NCI-H2107 (cell line): ENCODE measurements around the gene CXCL6.

Source experiments
- DNase-seq: peaks from one replicate; lab custom pipeline; 2025; lab: John Stamatoyannopoulos, UW

Gene CXCL6

DNA sequence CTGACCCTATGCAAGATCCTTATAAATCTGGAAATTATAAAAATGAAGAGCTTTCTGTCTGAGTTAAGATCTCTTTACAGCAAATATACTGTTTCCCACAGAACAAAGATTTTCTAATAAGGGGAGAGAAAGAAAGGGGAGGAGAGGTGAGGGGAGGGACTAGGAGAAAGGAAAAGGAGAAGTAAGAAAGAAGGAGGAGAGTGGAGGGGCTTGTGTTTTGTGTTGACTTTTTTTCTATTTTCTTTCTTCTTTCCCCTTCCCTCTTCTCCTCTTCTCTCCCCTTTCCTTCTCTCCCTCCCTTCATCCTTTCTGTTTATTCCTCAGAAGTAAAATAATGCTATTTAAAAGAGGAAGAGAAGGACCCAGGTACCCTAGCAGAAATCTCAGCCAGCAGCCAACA, 6.2 kb downstream of the CXCL6 start:
- no peak for DNase-seq

DNA sequence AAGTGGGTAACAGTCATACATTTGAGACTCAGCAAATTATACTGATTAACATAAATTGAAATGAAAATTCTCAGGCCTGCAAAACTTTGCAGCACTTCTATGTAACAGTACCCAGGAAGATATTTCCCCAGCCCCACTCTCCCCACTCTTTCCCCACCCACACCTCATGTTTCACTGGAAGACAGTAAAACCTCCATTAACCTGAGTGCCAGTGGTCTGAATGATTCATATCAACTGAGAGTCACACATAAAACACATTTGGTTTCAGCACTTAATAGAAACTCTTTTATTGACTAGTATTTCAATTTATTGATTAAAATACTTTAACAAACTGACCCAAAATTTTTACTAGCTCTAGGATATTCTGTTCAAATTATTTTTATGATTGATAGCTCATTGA, 6.9 kb downstream of the CXCL6 start:
- no peak for DNase-seq

DNA sequence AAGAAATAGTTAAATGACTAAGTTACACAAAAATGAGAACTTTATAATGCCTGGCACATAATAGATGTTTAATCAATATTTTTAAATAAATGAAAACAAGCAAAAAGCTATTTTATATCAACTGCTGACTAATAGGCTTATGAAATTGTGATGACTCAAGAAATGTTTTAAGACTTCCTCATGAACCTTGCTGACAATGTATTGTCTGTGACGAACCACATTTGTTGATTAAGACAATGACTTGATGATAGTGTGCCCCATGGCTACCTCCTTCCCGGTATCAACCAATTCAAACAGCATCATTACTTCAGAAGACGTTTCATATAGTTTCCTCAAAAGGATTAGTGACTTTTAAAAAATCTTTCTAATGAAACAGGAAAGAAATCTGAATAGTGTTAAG, 7.9 kb downstream of the CXCL6 start:
- no peak for DNase-seq

DNA sequence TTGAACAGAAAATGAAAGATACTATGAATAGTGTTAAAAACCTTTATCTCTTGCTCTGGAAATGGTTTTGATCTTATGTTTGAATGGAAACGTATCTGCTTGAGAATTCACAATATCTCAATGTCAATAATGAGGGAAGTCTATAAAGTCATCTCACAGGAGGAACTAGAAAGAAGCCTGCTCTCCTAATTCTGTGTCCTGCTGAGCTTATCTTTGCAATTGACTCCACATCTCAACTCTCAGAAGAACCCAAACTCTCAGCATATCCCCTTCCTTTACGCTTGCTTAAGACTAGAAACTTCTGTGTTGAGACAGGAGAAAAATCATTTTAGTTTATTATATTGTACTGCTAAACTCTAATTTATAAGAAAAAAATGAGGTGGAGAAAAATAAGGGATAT, 8.3 kb downstream of the CXCL6 start:
- DNase-seq = no peak

DNA sequence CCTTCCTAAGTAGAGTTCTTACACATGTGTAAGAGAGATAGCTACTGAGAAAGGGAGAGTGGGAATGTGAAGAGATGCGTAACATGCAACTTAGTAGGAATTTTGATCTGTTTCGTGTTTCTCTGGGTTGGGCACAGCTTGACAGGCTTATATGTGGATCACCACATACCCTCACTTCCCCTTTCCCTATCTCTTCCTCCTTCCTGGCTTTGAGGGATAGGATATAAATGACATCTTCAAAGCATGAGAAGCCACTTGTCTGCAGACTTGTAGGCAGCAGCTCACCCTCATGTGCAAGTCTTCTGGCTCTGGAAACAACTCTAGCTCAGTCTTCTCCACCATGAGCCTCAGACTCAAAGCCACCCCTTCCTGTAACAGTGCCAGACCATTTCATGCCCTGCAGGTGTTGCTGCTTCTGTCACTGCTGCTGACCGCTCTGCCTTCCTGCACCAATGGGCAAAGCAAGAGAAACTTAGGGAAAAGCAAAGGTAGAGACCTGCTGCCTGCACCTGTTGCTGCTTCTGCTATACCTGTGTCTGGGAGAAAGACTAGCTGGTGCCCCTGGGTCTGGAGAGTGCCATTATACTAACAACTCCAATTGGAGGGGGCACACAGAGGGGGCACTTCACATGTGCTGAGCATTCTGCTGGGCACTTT, 11.2 kb downstream of the CXCL6 start:
- no peak for DNase-seq

DNA sequence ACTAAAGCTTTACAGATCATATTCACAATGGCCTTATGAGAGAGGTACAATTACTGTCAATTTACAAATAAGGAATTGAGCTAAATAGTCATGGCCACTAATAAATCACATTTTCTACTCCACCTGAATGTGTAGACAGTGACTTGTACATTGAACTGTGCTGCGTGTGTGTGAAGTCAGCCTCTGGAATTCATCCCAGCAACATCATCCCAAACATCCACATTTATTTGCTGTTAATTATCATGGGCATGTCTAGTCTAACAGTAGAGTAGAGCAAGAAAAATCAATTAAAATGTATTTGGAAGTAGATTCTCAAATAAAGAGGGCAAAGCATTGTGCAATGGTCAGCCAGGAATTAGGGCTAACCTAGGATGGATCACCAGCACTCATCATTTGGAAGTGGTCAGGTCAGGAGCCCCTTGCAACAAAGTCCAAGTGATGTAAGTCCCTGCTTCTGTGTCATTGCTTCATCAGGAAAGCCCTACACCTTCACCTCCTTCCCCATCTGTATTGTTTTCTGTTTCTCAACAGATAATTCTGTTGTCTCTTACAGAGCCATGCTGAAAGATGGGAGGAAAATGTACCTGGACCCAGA, 11.8 kb downstream of the CXCL6 start:
- DNase-seq = no peak

DNA sequence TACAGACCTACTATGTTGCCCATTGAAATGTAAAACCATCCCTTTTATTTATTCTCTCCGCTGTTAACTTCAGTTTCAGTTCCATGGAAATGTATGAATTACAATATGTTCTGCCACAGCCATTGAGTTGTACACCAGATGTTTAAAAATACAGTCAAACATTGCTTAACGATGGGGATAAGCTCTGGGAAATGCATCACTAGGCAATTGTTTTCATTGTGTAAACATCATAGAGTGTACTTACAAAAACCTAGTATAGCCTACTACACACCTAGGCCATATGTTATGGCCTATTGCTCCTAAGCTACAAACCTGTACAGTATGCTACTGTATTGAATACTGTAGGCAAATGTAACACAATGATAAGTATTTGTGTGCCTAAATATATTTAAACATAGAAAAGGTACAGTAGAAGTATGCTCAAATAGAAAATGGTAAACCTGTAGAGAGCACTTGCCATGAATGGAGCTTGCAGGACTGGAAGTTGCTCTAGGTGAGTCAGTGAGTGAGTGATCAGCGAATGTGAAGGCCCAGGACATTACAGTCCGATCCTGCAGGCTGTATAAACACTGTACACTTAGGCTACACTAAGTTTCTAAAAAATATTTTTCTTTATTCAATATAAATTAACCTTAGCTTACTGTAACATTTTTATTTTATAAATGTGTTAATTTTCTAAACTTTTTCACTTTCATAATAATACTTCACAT, 13.9 kb downstream of the CXCL6 start:
- DNase-seq = no peak

DNA sequence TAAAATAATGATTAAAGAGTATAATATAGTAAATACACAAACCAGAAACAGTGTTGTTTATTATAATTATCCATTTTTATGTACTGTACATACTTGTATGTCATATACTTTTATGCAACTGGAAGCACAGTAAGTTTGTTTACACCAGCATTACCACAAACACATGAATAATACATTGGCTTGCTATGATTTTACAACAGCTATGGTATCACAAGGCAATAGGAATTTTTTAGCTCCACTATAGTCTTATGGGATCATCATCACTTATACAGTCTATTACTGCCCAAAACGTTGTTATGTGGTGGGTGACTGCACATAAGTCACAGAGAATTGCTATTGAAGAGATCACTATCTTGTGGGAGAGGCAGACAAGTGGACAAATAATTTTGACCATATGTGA, 14.8 kb downstream of the CXCL6 start:
- no peak for DNase-seq

DNA sequence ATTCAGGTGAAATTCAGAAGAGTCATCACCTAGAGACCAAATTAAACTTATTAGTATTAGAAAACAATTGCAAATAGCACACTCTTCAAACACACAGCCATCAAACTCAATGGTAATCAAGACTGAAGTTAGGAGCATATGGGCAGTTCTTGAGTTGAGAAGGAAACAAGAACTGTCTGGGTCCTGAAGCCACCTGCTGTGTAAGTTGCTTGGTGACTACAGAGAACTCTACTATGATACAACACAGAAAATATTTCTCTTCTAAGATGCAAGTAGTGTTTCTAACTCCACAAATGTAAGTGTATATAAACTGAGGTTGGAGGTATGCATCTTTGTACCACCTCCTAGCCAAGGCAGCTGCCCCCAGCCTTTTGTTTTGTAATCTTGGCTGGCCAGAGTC, 16.3 kb downstream of the CXCL6 start:
- no peak for DNase-seq

DNA sequence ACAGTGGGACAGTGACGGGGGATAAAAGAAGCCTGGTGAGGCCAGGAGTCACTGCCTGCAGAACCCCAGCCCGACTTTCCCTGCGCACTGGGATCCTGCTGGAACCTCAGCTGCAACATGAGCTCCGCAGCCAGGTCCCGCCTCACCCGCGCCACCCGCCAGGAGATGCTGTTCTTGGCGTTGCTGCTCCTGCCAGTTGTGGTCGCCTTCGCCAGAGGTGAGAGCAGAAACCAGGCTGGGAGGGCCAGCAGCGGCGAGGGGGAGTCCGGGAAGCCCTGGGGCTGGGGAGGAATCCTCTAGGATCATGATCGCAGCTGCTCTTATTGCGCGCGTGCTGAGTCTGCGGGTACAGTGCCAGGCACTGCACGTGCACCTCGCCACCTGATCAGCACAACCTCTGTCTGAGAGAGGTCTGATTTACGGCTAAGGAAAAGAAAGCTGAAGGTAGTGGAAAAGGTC, 16.8 kb downstream of the CXCL6 start, which contains the start of gene PF4V1:
Gene PF4V1 (plus strand): TSS at position 51 of the 459 bp plus-strand sequence. CDS start 67 bp downstream, at position 118.
- DNase-seq = peak; percentile 39

DNA sequence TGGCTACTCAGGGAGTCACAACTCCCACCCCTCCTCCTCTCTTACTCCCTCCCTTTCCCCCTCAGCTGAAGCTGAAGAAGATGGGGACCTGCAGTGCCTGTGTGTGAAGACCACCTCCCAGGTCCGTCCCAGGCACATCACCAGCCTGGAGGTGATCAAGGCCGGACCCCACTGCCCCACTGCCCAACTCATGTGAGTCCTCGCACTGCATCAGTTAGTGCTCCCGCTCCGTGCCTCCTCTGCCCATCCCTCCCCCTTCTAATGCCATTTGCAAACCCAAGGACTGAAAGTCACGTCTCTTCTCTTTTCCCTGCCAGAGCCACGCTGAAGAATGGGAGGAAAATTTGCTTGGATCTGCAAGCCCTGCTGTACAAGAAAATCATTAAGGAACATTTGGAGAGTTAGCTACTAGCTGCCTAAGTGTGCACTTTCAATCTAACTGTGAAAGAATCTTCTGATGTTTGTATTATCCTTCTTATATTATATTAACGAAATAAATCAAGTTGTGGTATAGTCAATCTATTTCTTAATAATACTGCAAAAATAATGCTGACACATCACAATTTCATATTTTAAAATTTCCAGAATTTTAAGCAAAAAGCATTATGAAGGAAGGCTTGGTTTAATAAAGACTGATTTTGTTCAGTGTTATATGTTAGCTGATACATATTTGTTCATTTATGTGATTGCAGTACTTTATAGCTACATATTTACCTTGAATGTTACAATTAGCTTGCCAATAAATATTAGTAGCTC, 17.4 kb downstream of the CXCL6 start:
- no peak for DNase-seq

DNA sequence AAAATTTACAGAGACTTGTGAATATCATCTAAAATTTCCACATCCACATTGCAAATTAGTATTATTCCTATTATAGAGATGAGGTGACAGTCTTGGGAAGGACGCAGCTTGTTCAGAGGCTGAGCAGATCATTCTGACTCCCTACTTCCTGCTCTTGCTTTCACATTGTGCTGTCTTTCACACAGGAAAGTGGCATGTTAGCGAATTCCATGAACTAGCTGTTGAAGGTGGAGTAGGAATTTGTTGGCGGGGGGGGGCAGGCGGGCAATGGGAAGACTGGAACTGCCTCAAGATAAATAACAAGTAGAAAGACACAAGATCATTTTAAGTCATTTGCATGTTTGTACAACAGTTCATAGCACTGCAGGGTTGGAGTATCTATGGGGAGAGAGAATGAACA, 18.9 kb downstream of the CXCL6 start:
- DNase-seq = no peak

DNA sequence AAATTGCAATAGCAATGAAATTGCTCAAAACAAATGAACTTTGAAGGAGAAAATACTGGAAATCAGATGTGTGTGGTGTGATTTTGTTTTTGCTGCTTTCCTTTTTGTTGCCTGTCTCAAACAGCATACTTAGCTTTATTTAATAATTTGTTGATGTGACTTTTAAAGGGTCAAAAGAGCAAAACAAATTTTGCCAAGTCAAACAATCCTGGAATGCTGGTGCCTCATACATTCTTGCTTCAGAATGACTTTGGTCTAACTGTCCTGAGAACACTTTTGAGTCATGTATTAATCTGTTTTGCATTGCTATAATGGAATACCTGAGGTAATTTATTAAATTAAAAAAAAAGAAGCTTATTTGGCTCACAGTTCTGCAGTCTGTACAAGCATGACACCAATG, 20.0 kb downstream of the CXCL6 start:
- no peak for DNase-seq

DNA sequence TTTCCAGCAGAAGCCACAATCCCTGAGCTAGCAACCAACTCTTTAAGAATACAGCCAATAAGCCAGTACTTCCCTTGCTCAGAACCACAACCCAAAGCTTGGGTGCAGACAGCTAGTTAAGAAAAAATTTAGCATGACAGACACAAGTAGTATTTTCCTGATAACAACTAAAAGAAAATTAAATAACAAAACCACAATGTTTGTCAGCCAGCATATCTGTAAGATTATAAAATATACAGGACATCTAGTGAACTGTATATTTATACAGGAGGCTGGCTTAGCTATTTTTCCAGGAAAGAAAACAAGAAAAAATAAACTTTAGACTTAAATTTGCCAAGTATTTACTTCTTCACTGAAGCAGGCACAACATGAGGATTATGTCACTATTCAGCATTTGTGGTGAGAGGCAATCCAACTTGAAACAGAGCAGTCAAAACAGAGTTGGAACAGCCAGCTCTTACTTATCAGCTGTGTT, 23.2 kb downstream of the CXCL6 start:
- no peak for DNase-seq

DNA sequence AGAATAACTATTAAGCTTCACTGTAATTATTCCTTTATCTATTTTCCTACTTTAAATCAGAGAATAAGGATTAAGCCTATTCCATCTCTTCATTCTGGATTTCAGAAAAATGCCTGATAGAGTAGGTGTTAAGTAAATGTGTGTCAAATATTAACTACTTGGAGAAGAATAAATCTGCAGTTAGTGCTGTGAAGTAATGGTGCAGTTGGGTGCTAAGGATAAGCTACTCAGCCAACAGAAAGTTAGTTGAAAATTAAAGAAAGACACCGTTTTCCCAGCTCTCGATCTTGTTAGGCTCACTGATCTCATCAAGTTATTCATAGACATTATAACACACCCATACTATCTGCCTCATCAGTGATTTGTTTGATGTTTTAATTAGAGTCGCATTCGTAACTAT, 23.7 kb downstream of the CXCL6 start:
- DNase-seq = no peak

DNA sequence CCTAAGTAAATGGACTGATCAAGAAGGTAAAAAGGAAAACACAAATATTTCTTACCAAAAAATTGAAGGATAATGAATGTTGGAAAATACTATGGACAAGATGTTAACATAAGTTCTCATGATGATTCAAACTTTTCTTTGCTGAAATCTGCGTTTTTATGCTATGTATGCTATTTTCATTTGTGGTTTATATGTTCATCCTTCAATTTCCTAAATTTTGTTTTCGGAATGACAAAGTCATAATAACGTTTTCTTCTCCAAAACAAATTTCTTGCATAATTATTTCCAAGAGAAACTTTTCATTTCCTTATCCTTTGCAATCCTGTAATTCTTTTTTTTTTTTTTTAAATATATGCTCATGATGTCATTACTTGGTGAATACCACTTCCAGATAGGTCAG, 24.4 kb downstream of the CXCL6 start:
- DNase-seq = no peak

DNA sequence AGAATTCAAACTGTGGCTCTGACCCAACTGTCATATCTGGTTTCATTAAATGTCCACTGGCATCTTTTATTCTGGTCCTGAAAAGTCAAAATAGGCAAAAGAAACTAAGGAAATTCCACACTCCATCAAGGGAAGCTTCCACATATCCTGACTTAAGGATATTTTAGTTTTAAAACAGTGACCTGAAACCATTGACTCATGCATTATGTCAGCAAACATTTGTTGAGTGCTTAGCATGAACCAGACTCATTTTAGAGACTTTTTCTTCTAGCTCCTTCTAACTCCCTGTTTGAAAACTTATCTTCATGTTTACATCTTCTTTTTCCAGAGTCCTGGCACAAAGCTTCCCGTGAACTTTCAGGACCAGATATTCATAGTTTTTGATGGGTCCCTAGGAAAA, 25.8 kb downstream of the CXCL6 start:
- DNase-seq = no peak

DNA sequence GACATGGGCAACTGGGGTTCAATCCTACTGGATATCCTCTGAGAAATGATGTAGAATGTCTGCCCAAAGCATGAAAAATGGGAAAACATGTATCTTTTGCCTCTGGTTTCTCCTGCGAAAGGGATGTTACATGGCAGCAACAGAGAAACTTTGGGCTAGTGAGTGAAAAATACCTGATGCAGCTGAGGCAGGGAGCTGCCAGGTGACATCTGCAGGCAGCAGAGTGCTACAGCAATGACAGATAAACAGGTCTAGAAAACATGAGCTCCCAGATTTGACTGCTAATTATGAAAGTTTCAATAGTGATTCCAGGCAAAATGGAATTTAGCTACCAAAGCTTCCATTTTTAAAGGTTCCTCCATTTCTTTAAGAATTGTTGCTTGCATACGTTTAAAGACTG, 27.9 kb downstream of the CXCL6 start:
- no peak for DNase-seq

DNA sequence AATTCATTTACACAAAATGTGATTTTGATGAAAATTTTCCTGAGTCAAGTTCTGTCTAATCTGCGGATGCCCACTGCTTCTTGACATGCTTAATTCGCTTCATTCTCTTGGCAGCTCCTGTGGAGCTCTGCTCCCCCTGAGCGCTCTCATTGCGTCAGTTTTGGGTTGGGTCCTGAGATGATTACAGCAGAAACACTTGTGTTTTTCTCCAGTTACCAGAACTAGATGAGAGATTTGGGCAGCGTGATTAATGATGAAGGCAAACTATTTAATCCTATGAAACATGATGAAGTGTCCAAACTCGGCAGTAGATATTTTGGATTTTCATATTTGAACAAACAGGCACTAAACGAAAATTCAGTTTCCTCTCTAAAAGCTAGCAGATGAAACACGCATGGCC, 28.5 kb downstream of the CXCL6 start:
- DNase-seq = no peak

DNA sequence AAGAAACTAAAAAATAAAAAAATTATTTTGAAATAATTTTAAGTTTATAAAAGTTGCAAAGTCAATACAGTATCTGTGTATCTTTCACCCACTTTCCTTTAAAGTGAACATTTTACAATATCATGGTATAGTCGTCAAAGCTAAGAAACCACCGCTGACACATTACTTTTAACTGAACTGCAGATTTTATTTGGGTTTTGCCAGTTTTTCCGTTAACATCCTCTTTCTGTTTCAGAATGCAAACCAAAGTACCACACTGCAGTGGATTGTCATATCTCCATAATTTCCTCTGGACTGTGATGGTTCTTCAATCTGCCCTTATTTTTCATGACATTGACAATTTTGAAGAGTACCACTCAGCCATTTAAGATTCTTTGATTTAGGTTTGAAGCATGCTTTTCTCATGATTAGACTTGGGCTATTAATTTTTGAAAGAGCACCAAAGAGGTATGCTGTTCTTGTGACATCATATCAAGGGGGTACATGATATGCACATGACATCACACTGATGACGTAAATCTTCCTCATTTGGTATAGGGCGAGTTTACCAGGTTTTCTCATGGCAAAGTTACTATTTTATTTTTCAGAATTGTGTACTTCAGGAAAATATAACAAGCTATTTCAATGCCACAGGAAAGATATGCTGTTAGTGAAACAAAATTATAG, 29.1 kb downstream of the CXCL6 start:
- no peak for DNase-seq

DNA sequence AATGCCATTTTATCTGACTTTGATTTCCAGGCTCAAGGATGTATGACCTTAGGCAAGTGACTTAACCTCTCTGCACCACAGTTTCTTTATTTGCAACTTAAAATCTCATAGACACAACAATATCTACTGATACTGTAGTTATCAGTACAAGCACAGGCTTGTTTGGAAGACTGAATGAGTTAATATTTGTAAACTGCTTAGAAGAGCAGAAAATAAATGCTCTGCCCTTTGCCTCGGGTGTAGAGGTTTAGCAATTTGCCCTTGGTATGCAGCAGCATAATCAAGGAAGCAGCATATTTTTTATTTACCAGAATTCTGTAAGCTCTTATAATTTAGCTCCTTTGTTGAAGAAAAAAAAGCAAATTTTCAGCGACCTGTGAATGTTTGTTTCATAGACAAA, 29.8 kb downstream of the CXCL6 start:
- no peak for DNase-seq

DNA sequence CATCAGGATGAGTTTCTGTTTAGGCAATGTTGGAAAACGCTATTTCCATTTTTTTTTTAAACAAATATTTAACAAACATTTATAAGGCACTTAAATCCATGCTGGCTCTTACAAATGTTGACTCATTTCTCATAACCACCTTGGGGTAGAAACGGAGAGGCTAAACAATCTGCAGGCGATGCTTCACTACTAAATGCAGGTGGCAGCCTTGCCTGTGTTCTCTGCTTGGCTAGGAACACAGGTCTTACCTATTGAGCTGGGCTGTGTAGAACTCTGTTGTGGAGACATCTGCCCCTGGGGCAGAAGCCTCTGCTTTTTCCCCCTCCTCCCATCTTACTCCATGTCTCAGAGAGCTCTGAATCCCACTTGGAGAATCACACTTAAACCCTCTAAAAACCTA, 31.3 kb downstream of the CXCL6 start:
- peak; percentile 1 for DNase-seq
